Stomach smooth muscle (tissue), 2 donors: ENCODE measurements around the gene USP25.

Experiments
- H3K27ac ChIP-seq: one replicate; pipeline ENCODE4 v1.7.0; 2013; ENCODE audit warnings: mild to moderate bottlenecking, low read length, inconsistent platforms
- H3K27me3 ChIP-seq, 2 donors: one replicate each; pipeline ENCODE4 v1.7.0; 2013; ENCODE audit warnings: low read length in 2 of 2; ENCODE audit not compliant: insufficient read depth in 2 of 2, control insufficient read depth in 1 of 2
- H3K36me3 ChIP-seq, 2 donors: one replicate each; pipeline ENCODE4 v1.7.0; 2013; ENCODE audit warnings: low read length in 2 of 2; ENCODE audit not compliant: control insufficient read depth in 2 of 2, insufficient read depth in 2 of 2
- H3K4me1 ChIP-seq: one replicate; pipeline ENCODE4 v1.7.0; 2013; ENCODE audit warnings: low read length; ENCODE audit not compliant: control insufficient read depth, insufficient read depth
- H3K4me3 ChIP-seq, 2 donors: one replicate each; pipeline ENCODE4 v1.7.0; 2013; ENCODE audit warnings: low read length in 2 of 2
- H3K9ac ChIP-seq, 2 donors: one replicate each; pipeline ENCODE4 v1.7.0; 2013; ENCODE audit warnings: low read length in 2 of 2, mild to moderate bottlenecking in 1 of 2
- H3K9me3 ChIP-seq, 2 donors: one replicate each; pipeline ENCODE4 v1.7.0; 2013; ENCODE audit warnings: low read length in 2 of 2; ENCODE audit not compliant: control insufficient read depth in 2 of 2
- donor health status: healthy.
- donor health status: Pancreatic carcinoma.

Gene USP25

GRCh38 chr21:15776818-15777217 is 47.0 kb downstream of the USP25 start:
- Histone ChIP-seq H3K9ac (no peak overlapping the region), H3K9me3 (no peaks in the 10 kb centered on the region), H3K4me1 (no peaks in the 10 kb centered on the region), H3K27ac (no peak overlapping the region), H3K27me3 (no peaks in the 10 kb centered on the region), H3K4me3 (no peak overlapping the region), H3K36me3 (peaks cover 5 to 8% of the 10 kb centered on the region in 2 donors)

GRCh38 chr21:15781986-15782385 is 52.2 kb downstream of the USP25 start:
- no peaks in the 10 kb centered on the region for H3K9me3 ChIP-seq
- no peak overlapping the region for H3K27ac ChIP-seq
- H3K9ac ChIP-seq = no peak overlapping the region
- H3K27me3 ChIP-seq = no peaks in the 10 kb centered on the region
- peaks cover 12 to 15% of the 10 kb centered on the region in 2 donors for H3K36me3 ChIP-seq
- H3K4me1 ChIP-seq = no peaks in the 10 kb centered on the region
- no peak overlapping the region for H3K4me3 ChIP-seq

GRCh38 chr21:15788847-15789523 is 59.2 kb downstream of the USP25 start:
- Histone ChIP-seq H3K9ac (no peak overlapping the region), H3K4me3 (no peak overlapping the region)

GRCh38 chr21:15793109-15793508 is 63.3 kb downstream of the USP25 start:
- Histone ChIP-seq H3K9me3 (no peaks in the 10 kb centered on the region), H3K4me1 (no peaks in the 10 kb centered on the region), H3K27ac (no peak overlapping the region)

More at GRCh38 chr21:15788847-15789523, 59.2 kb downstream of the USP25 start:
- H3K36me3 ChIP-seq = no peaks in the 10 kb centered on the region
- H3K4me1 ChIP-seq = no peaks in the 10 kb centered on the region
- H3K27me3 ChIP-seq = no peaks in the 10 kb centered on the region
- H3K27ac ChIP-seq = no peak overlapping the region
- H3K9me3 ChIP-seq = no peaks in the 10 kb centered on the region

GRCh38 chr21:15793550-15794235 is 63.9 kb downstream of the USP25 start:
- no peaks in the 10 kb centered on the region for H3K27me3 ChIP-seq
- no peak overlapping the region for H3K4me3 ChIP-seq
- no peaks in the 10 kb centered on the region for H3K9me3 ChIP-seq
- no peak overlapping the region for H3K9ac ChIP-seq
- no peaks in the 10 kb centered on the region for H3K36me3 ChIP-seq
- H3K4me1 ChIP-seq = no peaks in the 10 kb centered on the region
- no peak overlapping the region for H3K27ac ChIP-seq

More at GRCh38 chr21:15793109-15793508, 63.3 kb downstream of the USP25 start:
- no peaks in the 10 kb centered on the region for H3K36me3 ChIP-seq
- no peaks in the 10 kb centered on the region for H3K27me3 ChIP-seq
- no peak overlapping the region for H3K4me3 ChIP-seq
- H3K9ac ChIP-seq = no peak overlapping the region

GRCh38 chr21:15794277-15794912 is 64.6 kb downstream of the USP25 start:
- no peak overlapping the region for H3K9ac ChIP-seq
- no peaks in the 10 kb centered on the region for H3K4me1 ChIP-seq
- H3K4me3 ChIP-seq = no peak overlapping the region
- H3K27ac ChIP-seq = no peak overlapping the region
- no peaks in the 10 kb centered on the region for H3K36me3 ChIP-seq
- H3K27me3 ChIP-seq = no peaks in the 10 kb centered on the region
- H3K9me3 ChIP-seq = no peaks in the 10 kb centered on the region

GRCh38 chr21:15795533-15795932 is 65.8 kb downstream of the USP25 start:
- Histone ChIP-seq H3K9ac (no peak overlapping the region), H3K36me3 (no peaks in the 10 kb centered on the region), H3K27ac (no peak overlapping the region)

GRCh38 chr21:15797577-15798363 is 68.0 kb downstream of the USP25 start:
- H3K36me3 ChIP-seq = no peaks in the 10 kb centered on the region

More at GRCh38 chr21:15795533-15795932, 65.8 kb downstream of the USP25 start:
- H3K4me1 ChIP-seq = no peaks in the 10 kb centered on the region
- H3K27me3 ChIP-seq = no peaks in the 10 kb centered on the region
- H3K4me3 ChIP-seq = no peak overlapping the region
- no peaks in the 10 kb centered on the region for H3K9me3 ChIP-seq

GRCh38 chr21:15801352-15801863 is 71.6 kb downstream of the USP25 start:
- Histone ChIP-seq H3K36me3 (no peaks in the 10 kb centered on the region), H3K4me3 (no peak overlapping the region), H3K4me1 (no peaks in the 10 kb centered on the region), H3K9me3 (no peaks in the 10 kb centered on the region), H3K9ac (no peak overlapping the region), H3K27ac (no peak overlapping the region), H3K27me3 (no peaks in the 10 kb centered on the region)

More at GRCh38 chr21:15797577-15798363, 68.0 kb downstream of the USP25 start:
- Histone ChIP-seq H3K9ac (no peak overlapping the region), H3K4me1 (no peaks in the 10 kb centered on the region), H3K9me3 (no peaks in the 10 kb centered on the region), H3K27ac (no peak overlapping the region), H3K27me3 (no peaks in the 10 kb centered on the region), H3K4me3 (no peak overlapping the region)

GRCh38 chr21:15804247-15805005 is 74.6 kb downstream of the USP25 start:
- H3K9ac ChIP-seq = no peak overlapping the region
- H3K27ac ChIP-seq = no peak overlapping the region
- no peak overlapping the region for H3K4me3 ChIP-seq
- H3K4me1 ChIP-seq = no peaks in the 10 kb centered on the region
- no peaks in the 10 kb centered on the region for H3K27me3 ChIP-seq
- H3K9me3 ChIP-seq = no peaks in the 10 kb centered on the region
- H3K36me3 ChIP-seq = no peaks in the 10 kb centered on the region
